Measurements from ENCODE around the gene RAB17.
"Not testable (repeated sequence)": the region's sequence is repeated elsewhere in the genome, so short reads cannot be mapped to it uniquely, and the experiment has no call there.

RAB17 gene

GRCh38 chr2:237625216-237625705 is 34.7 kb upstream of the RAB17 start:
- in situ Hi-C loops (cut with HindIII; ENCODE audit: low sequenced_read_pairs), result no loop called here

DNA sequence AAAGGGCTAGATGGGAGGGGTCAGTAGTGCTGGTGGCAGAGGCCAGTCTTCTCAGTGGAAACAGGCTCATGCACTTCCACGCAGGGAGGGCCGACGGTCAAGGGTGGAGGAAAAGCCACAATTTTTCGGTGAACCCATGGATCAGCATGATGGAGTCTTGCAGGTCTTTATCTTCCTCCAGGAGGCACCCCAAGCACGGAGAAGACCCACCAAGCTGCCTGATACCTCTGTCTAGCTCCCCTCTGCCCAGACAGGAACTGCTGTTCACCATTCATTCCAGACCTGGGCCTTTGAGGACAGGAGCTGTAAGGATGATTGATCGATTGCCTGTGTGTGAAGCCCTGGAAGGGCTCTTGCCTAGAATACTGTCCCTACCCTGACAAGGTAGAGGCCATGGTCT is 34.0 kb upstream of the RAB17 start:
- in situ Hi-C loops (cut with HindIII; ENCODE audit: low sequenced_read_pairs), result no loop called here

- in situ Hi-C loops (cut with HindIII; ENCODE audit: low sequenced_read_pairs), result no loop called here
Measured at GRCh38 chr2:237623428-237624403, 33.2 kb upstream of the RAB17 start.

DNA sequence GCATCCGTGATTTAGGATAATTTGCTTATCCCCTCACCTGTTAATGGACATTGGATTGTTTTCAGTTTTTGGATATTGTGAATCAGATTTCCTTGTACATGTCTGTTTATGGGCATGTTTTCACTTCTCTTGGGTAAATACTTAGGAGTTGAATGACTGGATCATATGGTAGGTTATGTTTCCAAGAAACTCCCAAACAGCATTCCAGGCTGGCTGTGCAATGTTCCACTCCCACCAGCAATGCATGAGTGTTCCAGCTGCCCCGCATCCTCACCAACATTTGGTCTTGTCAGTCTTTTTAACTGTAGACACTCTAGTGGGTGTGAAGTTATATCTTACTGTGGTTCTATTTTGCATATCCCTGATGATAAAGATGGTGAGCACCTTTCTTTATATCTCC is 27.9 kb upstream of the RAB17 start:
- in situ Hi-C loops (cut with HindIII; ENCODE audit: low sequenced_read_pairs), result no loop called here

DNA sequence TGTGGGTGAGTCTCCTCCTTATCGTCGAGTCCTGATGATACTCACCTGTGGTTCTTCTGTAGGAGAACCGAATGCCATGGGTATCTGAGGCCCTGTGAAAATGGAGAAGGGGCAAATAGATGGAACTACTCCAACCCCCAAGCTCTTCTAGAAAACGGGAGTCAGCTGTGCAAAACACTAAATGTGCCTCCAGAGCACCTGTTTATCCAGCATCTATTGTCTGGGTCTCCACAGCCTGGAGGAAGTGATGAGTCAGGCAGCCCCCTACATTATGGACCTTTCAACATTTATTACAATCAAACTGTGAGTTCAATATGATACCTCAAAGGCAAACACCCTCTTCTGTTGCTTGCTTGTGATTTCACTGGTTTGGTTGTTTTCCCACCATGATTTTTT is 27.1 kb upstream of the RAB17 start:
- in situ Hi-C loops (cut with HindIII; ENCODE audit: low sequenced_read_pairs), result no loop called here

DNA sequence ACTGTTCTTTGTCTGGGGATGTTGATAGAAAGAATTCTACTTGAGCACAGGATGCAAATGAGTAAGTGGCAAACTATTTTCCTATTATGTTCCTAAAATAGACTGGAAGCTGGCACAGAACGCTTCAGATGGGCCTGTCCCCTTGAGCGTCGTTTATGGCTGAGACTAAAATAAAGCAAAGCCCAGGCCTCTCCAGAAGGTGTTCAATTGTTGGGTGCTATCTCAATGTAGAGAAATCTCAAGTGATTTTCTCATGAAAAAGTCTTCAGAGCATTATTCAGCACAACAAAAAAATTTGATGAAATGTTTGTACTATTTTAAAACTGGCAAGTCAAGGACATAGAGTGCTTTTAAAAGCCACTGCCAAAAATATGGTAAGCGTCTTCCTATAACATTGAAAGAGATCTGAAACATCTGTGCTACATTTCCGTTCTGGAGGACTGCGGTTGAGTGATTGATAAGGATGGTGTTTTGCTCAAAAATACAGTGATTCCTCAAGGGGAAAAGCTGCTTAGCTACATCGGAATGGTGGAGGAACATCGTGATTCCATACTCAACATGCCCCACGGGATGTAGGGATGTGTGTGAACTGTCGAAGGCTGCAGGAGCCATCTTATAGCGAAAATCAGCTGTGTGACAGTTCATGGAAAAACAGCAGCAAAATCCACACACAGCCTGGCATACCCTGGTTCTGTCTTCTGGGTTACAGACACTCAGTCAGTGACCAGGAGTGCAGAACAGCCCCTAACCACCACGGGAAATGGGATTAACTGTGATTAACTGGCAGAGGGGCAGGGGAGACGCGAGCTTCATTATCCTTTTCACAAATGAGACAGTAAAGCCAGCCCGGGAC is 26.4 kb upstream of the RAB17 start:
- in situ Hi-C loops (cut with HindIII; ENCODE audit: low sequenced_read_pairs), result no loop called here

DNA sequence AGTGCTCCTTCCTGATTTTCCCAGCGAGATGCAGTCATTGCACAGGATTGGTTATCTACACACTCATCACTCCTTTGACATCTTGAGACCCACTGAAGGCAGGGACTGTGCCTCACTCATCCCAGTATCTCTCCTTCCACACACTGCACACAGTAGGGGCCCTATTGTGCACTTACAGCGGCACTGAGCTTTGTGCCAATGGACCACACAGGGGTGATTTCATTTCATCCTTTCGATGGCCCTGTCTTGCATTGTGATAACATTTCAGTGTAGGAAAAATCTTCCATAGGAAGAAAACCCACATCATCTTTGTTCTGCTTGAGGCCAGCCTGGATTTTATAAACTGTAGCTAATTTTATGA is 25.8 kb upstream of the RAB17 start:
- in situ Hi-C loops (cut with HindIII; ENCODE audit: low sequenced_read_pairs), result no loop called here

DNA sequence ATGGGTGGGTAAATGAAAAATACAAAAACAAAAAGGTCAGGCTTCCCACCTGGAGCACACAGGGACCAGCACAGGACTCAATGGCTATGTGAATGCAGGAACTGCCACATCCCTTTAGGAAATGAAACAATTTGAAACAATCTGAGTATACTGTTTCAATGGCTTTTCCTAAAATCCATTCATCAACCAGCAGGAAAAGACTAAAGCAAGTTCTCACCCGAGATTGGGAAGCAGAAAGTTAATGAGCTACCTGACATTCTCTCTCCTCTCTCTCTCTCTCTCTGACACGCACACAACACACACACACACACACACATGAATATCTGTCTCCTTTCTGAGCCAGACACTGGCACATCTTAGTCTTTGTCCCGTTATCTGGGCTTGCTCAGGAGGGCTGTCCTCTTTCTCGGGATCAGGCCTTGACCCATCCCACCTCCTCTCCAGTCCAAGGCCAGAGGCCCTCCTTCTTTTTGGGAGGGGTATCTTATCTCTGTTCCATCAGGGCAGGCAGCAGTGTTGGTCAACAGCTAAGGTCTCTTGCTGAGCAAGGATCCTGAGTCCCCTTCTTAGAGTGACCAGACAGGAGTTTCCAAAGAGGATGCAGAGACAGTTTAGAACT is 25.2 kb upstream of the RAB17 start:
- in situ Hi-C loops (cut with HindIII; ENCODE audit: low sequenced_read_pairs), result no loop called here

- in situ Hi-C loops (cut with HindIII; ENCODE audit: low sequenced_read_pairs), result no loop called here
Measured at GRCh38 chr2:237614151-237614720, 23.7 kb upstream of the RAB17 start.

- in situ Hi-C loops (cut with HindIII; ENCODE audit: low sequenced_read_pairs), result no loop called here
Measured at GRCh38 chr2:237613679-237614078, 23.1 kb upstream of the RAB17 start.

GRCh38 chr2:237612527-237613357 is 22.2 kb upstream of the RAB17 start:
- in situ Hi-C loops (cut with HindIII; ENCODE audit: low sequenced_read_pairs), result no loop called here

DNA sequence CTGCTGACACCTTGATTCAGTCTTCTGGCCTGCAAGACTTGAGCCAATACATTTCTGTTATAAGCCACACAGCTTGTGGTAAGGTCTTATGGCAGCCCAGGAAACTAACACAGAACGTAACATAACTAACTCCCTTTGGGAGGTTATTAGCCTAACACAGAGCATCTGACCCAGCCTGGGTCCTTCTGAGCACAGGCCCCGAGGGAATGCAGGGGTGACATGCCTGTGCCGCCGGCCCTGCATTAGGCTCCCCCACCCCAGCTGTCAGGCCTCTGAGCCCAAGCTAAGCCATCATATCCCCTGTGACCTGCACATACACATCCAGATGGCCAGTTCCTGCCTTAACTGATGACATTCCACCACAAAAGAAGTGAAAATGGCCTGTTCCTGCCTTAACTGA is 16.0 kb upstream of the RAB17 start:
- in situ Hi-C loops (cut with HindIII; ENCODE audit: low sequenced_read_pairs), result not testable (repeated sequence)

GRCh38 chr2:237604960-237605359 is 14.4 kb upstream of the RAB17 start:
- in situ Hi-C loops (cut with HindIII; ENCODE audit: low sequenced_read_pairs), result loop anchor here (5.0 kb wide), 3 partner anchors 37 to 152 kb away; no protein-coding TSS in a partner anchor

DNA sequence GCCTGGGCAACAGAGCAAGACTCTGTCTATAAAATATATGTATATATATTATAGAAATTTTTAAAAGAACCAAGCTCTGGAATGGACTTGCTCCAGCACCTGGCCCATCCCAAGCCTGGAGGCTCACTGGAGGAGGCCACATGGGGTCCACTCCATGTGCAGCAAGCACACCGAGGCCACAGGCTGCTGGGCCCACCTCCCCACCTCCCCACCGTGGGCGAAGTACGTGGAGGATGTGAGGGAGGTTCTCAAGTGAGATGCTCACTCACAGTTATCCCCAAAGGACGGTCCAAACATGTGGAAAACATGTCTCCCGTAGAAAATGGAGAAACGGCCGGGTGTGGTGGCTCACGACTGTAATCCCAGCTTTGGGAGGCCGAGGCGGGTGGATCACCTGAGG is 13.9 kb upstream of the RAB17 start:
- in situ Hi-C loops (cut with HindIII; ENCODE audit: low sequenced_read_pairs), result loop anchor here (5.0 kb wide), 3 partner anchors 38 to 153 kb away; no protein-coding TSS in a partner anchor

GRCh38 chr2:237603718-237604362 is 13.3 kb upstream of the RAB17 start:
- in situ Hi-C loops (cut with HindIII; ENCODE audit: low sequenced_read_pairs), result loop anchor here (5.0 kb wide), 3 partner anchors 38 to 153 kb away; no protein-coding TSS in a partner anchor

- in situ Hi-C loops (cut with HindIII; ENCODE audit: low sequenced_read_pairs), result loop anchor here (5.0 kb wide), 3 partner anchors 39 to 154 kb away; no protein-coding TSS in a partner anchor
Measured at GRCh38 chr2:237603049-237603717, 12.6 kb upstream of the RAB17 start.

- in situ Hi-C loops (cut with HindIII; ENCODE audit: low sequenced_read_pairs), result loop anchor here (5.0 kb wide), 3 partner anchors 40 to 155 kb away; no protein-coding TSS in a partner anchor
Measured at GRCh38 chr2:237602409-237602808, 11.9 kb upstream of the RAB17 start.

DNA sequence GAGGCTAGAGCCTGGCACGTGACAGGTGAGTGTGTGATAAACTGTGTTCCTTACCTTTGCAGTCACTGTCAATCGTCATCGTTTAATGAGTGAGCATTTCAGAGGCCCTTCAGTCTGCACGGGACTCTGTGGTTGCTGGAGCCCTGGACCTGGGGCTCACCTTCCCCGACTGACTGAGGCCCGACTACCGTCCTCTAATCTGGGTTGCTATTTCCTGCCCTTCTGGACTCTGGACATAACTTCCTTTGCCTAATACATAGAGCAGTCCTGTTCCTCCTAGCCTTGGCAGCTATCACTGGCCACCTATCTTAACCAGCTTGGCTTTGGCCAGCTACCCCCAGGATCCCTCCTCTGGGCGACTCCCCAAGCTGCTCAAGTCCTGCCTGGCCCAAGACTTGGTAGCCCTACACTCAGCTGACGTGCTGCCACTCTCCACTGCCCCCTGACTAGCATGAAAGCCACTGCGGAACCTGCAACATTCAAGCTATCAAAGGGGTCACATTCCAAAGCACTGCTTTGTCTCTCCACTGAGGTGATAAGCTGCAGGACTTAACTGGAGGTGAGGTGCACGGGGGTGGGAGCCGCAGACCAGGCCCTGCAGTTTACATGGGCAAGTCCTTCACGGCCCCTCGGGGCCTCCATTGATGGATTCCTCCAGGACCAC is 11.1 kb upstream of the RAB17 start:
- in situ Hi-C loops (cut with HindIII; ENCODE audit: low sequenced_read_pairs), result loop anchor here (5.0 kb wide), 3 partner anchors 41 to 156 kb away; no protein-coding TSS in a partner anchor

Measured in endothelial cell of hepatic sinusoid (primary cell).